GM12878 (cell line): ENCODE data around the gene ANXA5.

Experiments
- BACH1 ChIP-seq: fragments of 450-650 bp; IDR thresholded peaks from 2 replicates; pipeline ENCODE4 v1.6.1; 2017; ENCODE audit warnings: mild to moderate bottlenecking, borderline replicate concordance
- HDAC2 ChIP-seq: fragments of 200-600 bp; sonication (generic); IDR thresholded peaks from 2 replicates; pipeline ENCODE4 v1.6.1; 2017
- POLR2AphosphoS5 ChIP-seq: IDR thresholded peaks from 2 replicates; pipeline ENCODE4 v1.6.1; 2011; ENCODE audit warnings: mild to moderate bottlenecking, low read length, inconsistent platforms

DNA sequence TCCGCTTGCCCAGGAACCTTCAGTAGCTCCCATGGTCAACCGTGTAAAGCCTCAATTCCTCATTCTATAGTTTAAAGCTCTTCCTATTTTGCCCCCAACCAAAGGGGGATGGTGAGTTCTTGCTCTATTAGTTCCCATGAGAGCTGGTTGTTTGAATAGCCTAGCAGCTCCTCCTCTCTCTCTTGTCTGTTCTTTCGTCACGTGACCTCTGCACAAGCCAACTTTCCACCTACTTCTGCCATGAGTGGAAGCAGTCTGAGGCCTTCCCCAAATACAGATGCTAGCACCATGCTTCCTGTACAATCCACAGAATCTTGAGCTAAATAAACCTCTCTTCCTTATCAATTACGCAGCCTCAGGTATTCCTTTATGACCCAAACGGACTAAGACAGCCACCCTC is 42.8 kb downstream of the ANXA5 start:
- TF ChIP-seq POLR2AphosphoS5 (no peak), BACH1 (no peak), HDAC2 (no peak)
